ENCODE results near the gene RBM10.

The RBM10 gene

DNA sequence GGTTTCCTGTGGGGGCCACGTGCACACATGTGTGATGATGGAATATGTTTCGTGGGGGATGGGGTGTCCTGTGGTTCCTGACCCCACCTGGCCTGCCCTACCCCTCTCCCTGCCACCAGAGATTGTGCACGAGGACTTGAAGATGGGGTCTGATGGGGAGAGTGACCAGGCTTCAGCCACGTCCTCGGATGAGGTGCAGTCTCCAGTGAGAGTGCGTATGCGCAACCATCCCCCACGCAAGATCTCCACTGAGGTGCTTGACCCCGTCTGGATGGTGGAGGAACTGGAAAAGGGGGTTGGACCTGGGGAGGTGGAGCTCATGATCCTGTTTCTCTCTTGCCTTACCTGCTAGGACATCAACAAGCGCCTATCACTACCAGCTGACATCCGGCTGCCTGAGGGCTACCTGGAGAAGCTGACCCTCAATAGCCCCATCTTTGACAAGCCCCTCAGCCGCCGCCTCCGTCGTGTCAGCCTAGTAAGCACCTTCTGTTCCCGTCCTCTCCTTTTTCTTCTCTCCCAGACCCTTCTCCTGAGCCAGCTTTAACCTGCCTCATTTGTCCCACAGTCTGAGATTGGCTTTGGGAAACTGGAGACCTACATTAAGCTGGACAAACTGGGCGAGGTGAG lies 79.4 kb downstream of the RBM10 start:
- Histone ChIP-seq H3K27me3 (ENCODE audit: low read length) (no peaks in the 10 kb centered on the region), H3K9me3 (ENCODE audit: insufficient read depth, low read length) (no peaks in the 10 kb centered on the region), H3K9ac (ENCODE audit: low read length) (no peak overlapping the region), H3F3A (ENCODE audit: insufficient read depth) (peaks cover 5% of the 10 kb centered on the region; the same call in 1 of the 2 replicates), H3K36me3 (ENCODE audit: low read length) (no peaks in the 10 kb centered on the region), H4K20me1 (ENCODE audit: low read depth, low read length) (peaks cover 5% of the 10 kb centered on the region; the same call in 1 of the 2 replicates), H2AFZ (ENCODE audit: low read depth, low read length, severe bottlenecking) (no peak overlapping the region), H3K79me2 (ENCODE audit: insufficient read depth, low read length) (peaks cover 29% of the 10 kb centered on the region), H3K4me3 (ENCODE audit: insufficient read depth, low read length, poor library complexity, severe bottlenecking) (no peak overlapping the region), H3K27ac (ENCODE audit: low read depth, low read length) (no peak overlapping the region), H3K9me2 (replicated peaks; ENCODE audit: insufficient read depth, low read length) (no peaks in the 10 kb centered on the region), H3K4me2 (ENCODE audit: low read depth, low read length, poor library complexity, severe bottlenecking) (no peak overlapping the region)
- TF ChIP-seq, protein P1, sequence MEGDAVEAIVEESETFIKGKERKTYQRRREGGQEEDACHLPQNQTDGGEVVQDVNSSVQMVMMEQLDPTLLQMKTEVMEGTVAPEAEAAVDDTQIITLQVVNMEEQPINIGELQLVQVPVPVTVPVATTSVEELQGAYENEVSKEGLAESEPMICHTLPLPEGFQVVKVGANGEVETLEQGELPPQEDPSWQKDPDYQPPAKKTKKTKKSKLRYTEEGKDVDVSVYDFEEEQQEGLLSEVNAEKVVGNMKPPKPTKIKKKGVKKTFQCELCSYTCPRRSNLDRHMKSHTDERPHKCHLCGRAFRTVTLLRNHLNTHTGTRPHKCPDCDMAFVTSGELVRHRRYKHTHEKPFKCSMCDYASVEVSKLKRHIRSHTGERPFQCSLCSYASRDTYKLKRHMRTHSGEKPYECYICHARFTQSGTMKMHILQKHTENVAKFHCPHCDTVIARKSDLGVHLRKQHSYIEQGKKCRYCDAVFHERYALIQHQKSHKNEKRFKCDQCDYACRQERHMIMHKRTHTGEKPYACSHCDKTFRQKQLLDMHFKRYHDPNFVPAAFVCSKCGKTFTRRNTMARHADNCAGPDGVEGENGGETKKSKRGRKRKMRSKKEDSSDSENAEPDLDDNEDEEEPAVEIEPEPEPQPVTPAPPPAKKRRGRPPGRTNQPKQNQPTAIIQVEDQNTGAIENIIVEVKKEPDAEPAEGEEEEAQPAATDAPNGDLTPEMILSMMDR (IDR thresholded peaks at IDR 0.05; ENCODE audit: insufficient read depth, low read length, poor library complexity, severe bottlenecking): no peak
- TF ChIP-seq EZH2phosphoT487 (conservative IDR thresholded peaks at IDR 0.05; ENCODE audit: low read length): no peak

DNA sequence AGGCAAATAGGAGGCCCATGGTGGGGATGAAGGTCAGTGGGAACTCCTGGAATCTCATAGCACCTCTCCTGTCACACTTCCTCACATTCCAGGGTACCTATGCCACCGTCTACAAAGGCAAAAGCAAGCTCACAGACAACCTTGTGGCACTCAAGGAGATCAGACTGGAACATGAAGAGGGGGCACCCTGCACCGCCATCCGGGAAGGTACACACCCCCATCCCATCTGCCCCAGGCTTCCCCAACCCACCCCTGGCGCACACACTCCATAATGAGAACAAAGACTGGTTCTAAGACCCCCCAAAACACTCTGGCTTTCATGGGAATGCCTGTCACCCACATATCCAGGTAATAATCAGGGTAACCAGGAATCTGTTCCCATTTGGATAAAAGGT lies 79.9 kb downstream of the RBM10 start:
- TF ChIP-seq, protein P1 (IDR thresholded peaks at IDR 0.05; ENCODE audit: insufficient read depth, low read length, poor library complexity, severe bottlenecking): no peak
- no peak for TF ChIP-seq EZH2phosphoT487 (conservative IDR thresholded peaks at IDR 0.05; ENCODE audit: low read length)
- Histone ChIP-seq H4K20me1 (ENCODE audit: low read depth, low read length) (peaks cover 5% of the 10 kb centered on the region; the same call in 1 of the 2 replicates), H3K36me3 (ENCODE audit: low read length) (no peaks in the 10 kb centered on the region)

DNA sequence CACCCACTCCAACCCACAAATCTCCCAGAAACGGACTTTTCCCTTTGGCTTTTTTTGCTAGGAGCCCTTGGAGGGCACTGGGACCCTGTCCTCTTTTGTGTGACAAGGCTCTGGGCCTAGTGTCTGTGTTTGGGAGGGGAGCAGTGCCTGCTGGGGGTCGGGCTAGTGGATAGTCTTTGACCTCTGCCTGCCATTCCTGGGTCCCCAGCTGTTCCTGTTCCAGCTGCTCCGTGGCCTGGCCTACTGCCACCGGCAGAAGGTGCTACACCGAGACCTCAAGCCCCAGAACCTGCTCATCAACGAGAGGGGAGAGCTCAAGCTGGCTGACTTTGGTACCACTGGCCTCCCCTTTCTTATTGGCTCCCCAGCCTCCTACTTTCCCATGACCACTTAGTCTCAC lies 81.0 kb downstream of the RBM10 start:
- H3K9me3 ChIP-seq (ENCODE audit: insufficient read depth, low read length): no peaks in the 10 kb centered on the region
- H2AFZ ChIP-seq (ENCODE audit: low read depth, low read length, severe bottlenecking): no peak overlapping the region
- peaks cover 1% of the 10 kb centered on the region; the same call in 1 of the 2 replicates for H4K20me1 ChIP-seq (ENCODE audit: low read depth, low read length)
- no peak overlapping the region for H3K27ac ChIP-seq (ENCODE audit: low read depth, low read length)
- H3F3A ChIP-seq (ENCODE audit: insufficient read depth): peaks cover 5% of the 10 kb centered on the region; the same call in 1 of the 2 replicates
- no peak overlapping the region for H3K4me3 ChIP-seq (ENCODE audit: insufficient read depth, low read length, poor library complexity, severe bottlenecking)
- H3K4me2 ChIP-seq (ENCODE audit: low read depth, low read length, poor library complexity, severe bottlenecking): no peak overlapping the region
- TF ChIP-seq, protein P1 (IDR thresholded peaks at IDR 0.05; ENCODE audit: insufficient read depth, low read length, poor library complexity, severe bottlenecking): no peak
- TF ChIP-seq EZH2phosphoT487 (conservative IDR thresholded peaks at IDR 0.05; ENCODE audit: low read length): no peak
- H3K9me2 ChIP-seq (replicated peaks; ENCODE audit: insufficient read depth, low read length): no peaks in the 10 kb centered on the region
- no peak overlapping the region for H3K9ac ChIP-seq (ENCODE audit: low read length)
- H3K27me3 ChIP-seq (ENCODE audit: low read length): no peaks in the 10 kb centered on the region
- no peaks in the 10 kb centered on the region for H3K36me3 ChIP-seq (ENCODE audit: low read length)
- H3K79me2 ChIP-seq (ENCODE audit: insufficient read depth, low read length): peaks cover 13% of the 10 kb centered on the region

More for the DNA sequence above, 79.9 kb downstream of the RBM10 start:
- peaks cover 24% of the 10 kb centered on the region for H3K79me2 ChIP-seq (ENCODE audit: insufficient read depth, low read length)
- no peak overlapping the region for H3K27ac ChIP-seq (ENCODE audit: low read depth, low read length)
- no peaks in the 10 kb centered on the region for H3K27me3 ChIP-seq (ENCODE audit: low read length)
- no peaks in the 10 kb centered on the region for H3K9me2 ChIP-seq (replicated peaks; ENCODE audit: insufficient read depth, low read length)
- H3F3A ChIP-seq (ENCODE audit: insufficient read depth): peaks cover 5% of the 10 kb centered on the region; the same call in 1 of the 2 replicates
- H3K9ac ChIP-seq (ENCODE audit: low read length): no peak overlapping the region
- no peaks in the 10 kb centered on the region for H3K9me3 ChIP-seq (ENCODE audit: insufficient read depth, low read length)
- H2AFZ ChIP-seq (ENCODE audit: low read depth, low read length, severe bottlenecking): no peak overlapping the region
- H3K4me2 ChIP-seq (ENCODE audit: low read depth, low read length, poor library complexity, severe bottlenecking): no peak overlapping the region
- H3K4me3 ChIP-seq (ENCODE audit: insufficient read depth, low read length, poor library complexity, severe bottlenecking): no peak overlapping the region

All from SU-DHL-6 (cell line).